ENCODE measurements around the gene COL18A1. TPM values are rescaled to one million over a fixed set of nuclear protein-coding genes. Genes with fewer than 3 reads are reported as not detected.

COL18A1 gene
- polyA plus RNA-seq, 2 of the 4 experiments (the other 2 are of a cell fraction), result 17.3 to 88.4 TPM

- ChIA-PET CTCF (no interaction called here), POLR2A (no interaction called here)
- 86% methylated on average over 17 of the region's 26 CpGs for WGBS (ENCODE audit: missing lambda C conversion rate)
- Histone ChIP-seq H3K9me3 (no peaks in the 10 kb centered on the region), H3K27ac (peak overlapping the region in 1 of 2 experiments; percentile 31; a peak in 1 of 6 replicates), H3K4me1 (peaks cover 18% of the 10 kb centered on the region), H3K4me3 (no peak overlapping the region), H3K4me2 (no peak overlapping the region)
- FAIRE-seq, result no peak
- ATAC-seq, result no peak
- no peak for DNase-seq (ENCODE audit: low read depth in 1 of 2, low spot score in 1 of 2)
- no peak for TF ChIP-seq JUN (IDR thresholded peaks at IDR 0.05)
- no peak for TF ChIP-seq HOXB13 (CRISPR knock-in tag; IDR thresholded peaks at IDR 0.05; ENCODE audit: low read depth)
- TF ChIP-seq BHLHE40 (IDR thresholded peaks at IDR 0.05; ENCODE audit: low read depth, low read length), result no peak
- TF ChIP-seq ZSCAN20 (CRISPR knock-in tag; IDR thresholded peaks at IDR 0.05), result no peak
- TF ChIP-seq KDM1A (IDR thresholded peaks at IDR 0.05; ENCODE audit: low read depth), result no peak
- no peak for TF ChIP-seq NR3C1 (IDR thresholded peaks at IDR 0.05)
- no peak for TF ChIP-seq KDM5A (IDR thresholded peaks at IDR 0.05)
- TF ChIP-seq ZFP36 (IDR thresholded peaks at IDR 0.05; ENCODE audit: borderline replicate concordance, partially characterized antibody), result no peak
These were observed 21.3 kb upstream of the COL18A1 start for GRCh38 chr21:45383615-45384201.

GRCh38 chr21:45384656-45385548, 20.1 kb upstream of the COL18A1 start:
- ChIA-PET CTCF (interaction anchor here (0.8 kb wide), 2 partner anchors 10 to 246 kb away, joined by 3 read pairs; no protein-coding TSS in a partner anchor), POLR2A (no interaction called here)
- WGBS (ENCODE audit: missing lambda C conversion rate), result 86% methylated on average over 29 of the region's 30 CpGs
- no peak overlapping the region for H3K4me2 ChIP-seq
- peaks cover 17% of the 10 kb centered on the region for H3K4me1 ChIP-seq
- no peak overlapping the region for H3K4me3 ChIP-seq
- no peaks in the 10 kb centered on the region for H3K9me3 ChIP-seq
- FAIRE-seq, result no peak
- TF ChIP-seq KDM1A (IDR thresholded peaks at IDR 0.05; ENCODE audit: low read depth) (no peak), EP300 (IDR thresholded peaks at IDR 0.05) (no peak), GATA3 (IDR thresholded peaks at IDR 0.05; ENCODE audit: borderline replicate concordance) (no peak), POLR2A (IDR thresholded peaks at IDR 0.05; ENCODE audit: low read length) (no peak), CEBPB (IDR thresholded peaks at IDR 0.05) (no peak), FOSL2 (IDR thresholded peaks at IDR 0.05) (no peak), FOSL2 (CRISPR knock-in tag; IDR thresholded peaks at IDR 0.05) (no peak), EHF (CRISPR knock-in tag; IDR thresholded peaks at IDR 0.05) (no peak), POLR2AphosphoS2 (conservative IDR thresholded peaks at IDR 0.05; ENCODE audit: low read length) (no peak), MAFK (IDR thresholded peaks at IDR 0.05; ENCODE audit: partially characterized antibody) (no peak), RNF2 (IDR thresholded peaks at IDR 0.05; ENCODE audit: borderline replicate concordance, low read depth) (no peak), CBX8 (IDR thresholded peaks at IDR 0.05) (no peak)
- DNase-seq (ENCODE audit: low read depth in 1 of 2, low spot score in 1 of 2), result no peak
- H3K27ac ChIP-seq, result peak overlapping the region in 1 of 2 experiments; percentile 80; a peak in 1 of 6 replicates
- ATAC-seq, result no peak

GRCh38 chr21:45385549-45386050, 19.4 kb upstream of the COL18A1 start:
- CTCF ChIA-PET, result interaction anchor here (0.8 kb wide), 1 partner anchor 9 kb away, joined by 3 read pairs; no protein-coding TSS in a partner anchor
- WGBS (ENCODE audit: missing lambda C conversion rate), result 92% methylated on average over 18 of the region's 21 CpGs
- ATAC-seq, result no peak
- TF ChIP-seq MAZ (IDR thresholded peaks at IDR 0.05; ENCODE audit: borderline replicate concordance, low read depth, low read length) (no peak), ZC3H11A (IDR thresholded peaks at IDR 0.05) (no peak), PHF8 (IDR thresholded peaks at IDR 0.05; ENCODE audit: borderline replicate concordance, low read depth) (no peak), POLR2A (IDR thresholded peaks at IDR 0.05; ENCODE audit: low read length) (no peak), MAX (IDR thresholded peaks at IDR 0.05) (no peak), EHMT2 (IDR thresholded peaks at IDR 0.05; ENCODE audit: low read depth) (no peak), NFE2L2 (conservative IDR thresholded peaks at IDR 0.05; ENCODE audit: low read length) (no peak), HES2 (IDR thresholded peaks at IDR 0.05) (no peak), RAD21 (conservative IDR thresholded peaks at IDR 0.05 in 1 of 2, IDR thresholded peaks at IDR 0.05 in 1 of 2) (no peak), NR3C1 (IDR thresholded peaks at IDR 0.05) (no peak), KDM1A (IDR thresholded peaks at IDR 0.05; ENCODE audit: low read depth) (no peak), HOXB5 (CRISPR knock-in tag; IDR thresholded peaks at IDR 0.05) (no peak), CBX2 (IDR thresholded peaks at IDR 0.05; ENCODE audit: borderline replicate concordance, low read depth) (no peak), E2F6 (IDR thresholded peaks at IDR 0.05; ENCODE audit: borderline replicate concordance, low read depth) (no peak), BHLHE40 (IDR thresholded peaks at IDR 0.05; ENCODE audit: low read depth, low read length) (no peak), SMC3 (IDR thresholded peaks at IDR 0.05) (no peak), ZSCAN20 (CRISPR knock-in tag; IDR thresholded peaks at IDR 0.05) (no peak), BCL3 (IDR thresholded peaks at IDR 0.05) (no peak)

More at GRCh38 chr21:45385549-45386050, 19.4 kb upstream of the COL18A1 start:
- H3K4me2 ChIP-seq, result no peak overlapping the region
- peak overlapping the region in 1 of 2 experiments; percentile 80; a peak in 2 of 6 replicates for H3K27ac ChIP-seq
- POLR2A ChIA-PET, result no interaction called here
- no peak for DNase-seq (ENCODE audit: low read depth in 1 of 2, low spot score in 1 of 2)
- FAIRE-seq, result no peak
- H3K9me3 ChIP-seq, result no peaks in the 10 kb centered on the region
- peaks cover 17% of the 10 kb centered on the region for H3K4me1 ChIP-seq
- no peak overlapping the region for H3K4me3 ChIP-seq

Measured in A549 (cell line).